ENCODE data around the gene CAPN2.
A peak's percentile ranks its signal among the peaks of the same experiment; 100 is the strongest.

Gene CAPN2

GRCh38 chr1:223703668-223704013, 8.7 kb upstream of the CAPN2 start:
- Histone ChIP-seq H3K27ac (ENCODE audit: extremely low read depth, low read depth, low read length) (no peak overlapping the region), H3K4me1 (ENCODE audit: control insufficient read depth, insufficient read depth, low read length) (peaks cover 36% of the 10 kb centered on the region), H3K36me3 (ENCODE audit: control insufficient read depth in 2 of 2, insufficient read depth in 1 of 2, low read length in 2 of 2) (no peaks in the 10 kb centered on the region), H3K4me3 (ENCODE audit: low read depth, low read length) (no peak overlapping the region), H3K9me3 (ENCODE audit: control insufficient read depth, insufficient read depth, low read depth, low read length) (no peaks in the 10 kb centered on the region)
- TF ChIP-seq AEBP2 (tag by site-specific recombination; IDR thresholded peaks at IDR 0.05; ENCODE audit: borderline replicate concordance) = no peak
- TF ChIP-seq ZNF239 (tag by site-specific recombination; IDR thresholded peaks at IDR 0.05) = peak; percentile 100
- ChIA-PET CTCF (interaction anchor here (1.6 kb wide), 1 partner anchor 108 kb away, joined by 5 read pairs; no protein-coding TSS in a partner anchor), POLR2A (no interaction called here)

- Histone ChIP-seq H3K4me1 (ENCODE audit: control insufficient read depth, insufficient read depth, low read length) (peaks cover 47% of the 10 kb centered on the region), H3K9me3 (ENCODE audit: control insufficient read depth, insufficient read depth, low read depth, low read length) (no peaks in the 10 kb centered on the region), H3K4me3 (ENCODE audit: low read depth, low read length) (no peak overlapping the region), H3K36me3 (ENCODE audit: control insufficient read depth in 2 of 2, insufficient read depth in 1 of 2, low read length in 2 of 2) (no peaks in the 10 kb centered on the region), H3K27ac (ENCODE audit: extremely low read depth, low read depth, low read length) (no peak overlapping the region; the same call in 1 of the 2 replicates)
- TF ChIP-seq TSHZ1 (tag by site-specific recombination; IDR thresholded peaks at IDR 0.05; ENCODE audit: borderline replicate concordance) (no peak), ZIC2 (tag by site-specific recombination; IDR thresholded peaks at IDR 0.05) (peak; percentile 30; the same call in 1 of the 2 replicates), PBX3 (CRISPR knock-in tag; IDR thresholded peaks at IDR 0.05) (no peak), ZNF600 (tag by site-specific recombination; IDR thresholded peaks at IDR 0.05) (peak; percentile 64; the same call in 1 of the 2 replicates), ZBTB17 (tag by site-specific recombination; IDR thresholded peaks at IDR 0.05) (0 out of 2 replicates have a peak, but pooled peaks have one; percentile 24), ZNF366 (tag by site-specific recombination; conservative IDR thresholded peaks at IDR 0.05) (no peak), ZNF621 (tag by site-specific recombination; IDR thresholded peaks at IDR 0.05) (no peak), WT1 (tag by site-specific recombination; IDR thresholded peaks at IDR 0.05) (peak; percentile 13; the same call in 1 of the 2 replicates)
- CTCF ChIA-PET = interaction anchor here (0.6 to 4.9 kb wide), 4 partner anchors 10 to 402 kb away, joined by 3 to 31 read pairs (median 4); no protein-coding TSS in a partner anchor
- POLR2A ChIA-PET = interaction anchor here (0.5 to 2.6 kb wide), 4 partner anchors 10 to 39 kb away, joined by 3 to 15 read pairs (median 4); no protein-coding TSS in a partner anchor
Observed at GRCh38 chr1:223704921-223705878, 7.1 kb upstream of the CAPN2 start.

- no peaks in the 10 kb centered on the region for H3K9me3 ChIP-seq (ENCODE audit: control insufficient read depth, insufficient read depth, low read depth, low read length)
- CTCF ChIA-PET = interaction anchor here (0.6 to 4.9 kb wide), 7 partner anchors 8 to 400 kb away, joined by 3 to 31 read pairs (median 4); no protein-coding TSS in a partner anchor
- H3K4me1 ChIP-seq (ENCODE audit: control insufficient read depth, insufficient read depth, low read length) = peaks cover 48% of the 10 kb centered on the region
- H3K4me3 ChIP-seq (ENCODE audit: low read depth, low read length) = no peak overlapping the region
- no peaks in the 10 kb centered on the region for H3K36me3 ChIP-seq (ENCODE audit: control insufficient read depth in 2 of 2, insufficient read depth in 1 of 2, low read length in 2 of 2)
- peak overlapping the region; percentile 52 for H3K27ac ChIP-seq (ENCODE audit: extremely low read depth, low read depth, low read length)
- POLR2A ChIA-PET = interaction anchor here (0.7 to 2.6 kb wide), 6 partner anchors 9 to 908 kb away, joined by 3 to 15 read pairs (median 4); no protein-coding TSS in a partner anchor
- TF ChIP-seq TCF7L2 (IDR thresholded peaks at IDR 0.05; ENCODE audit: borderline replicate concordance, low read depth, low read length) (no peak; the same call in 1 of the 2 replicates), ZNF830 (tag by site-specific recombination; IDR thresholded peaks at IDR 0.05; ENCODE audit: low read depth) (no peak), ZNF341 (tag by site-specific recombination; IDR thresholded peaks at IDR 0.05; ENCODE audit: low read depth) (peak; percentile 67), ZNF76 (tag by site-specific recombination; IDR thresholded peaks at IDR 0.05; ENCODE audit: borderline replicate concordance, low read depth) (peak; percentile 61; the same call in 1 of the 2 replicates), CTCF (tag by site-specific recombination; IDR thresholded peaks at IDR 0.05) (no peak), ZNF514 (tag by site-specific recombination; IDR thresholded peaks at IDR 0.05) (no peak), OVOL3 (tag by site-specific recombination; IDR thresholded peaks at IDR 0.05) (no peak), HOXC10 (CRISPR knock-in tag; IDR thresholded peaks at IDR 0.05) (no peak), ZNF2 (tag by site-specific recombination; IDR thresholded peaks at IDR 0.05) (0 out of 2 replicates have a peak, but pooled peaks have one; percentile 31)
Observed at GRCh38 chr1:223706077-223706973, 6.0 kb upstream of the CAPN2 start.

All from HEK293 (cell line).